Kidney epithelial cell (primary cell): ENCODE data around the gene ACTR1B. TPM values are rescaled to one million over a fixed set of nuclear protein-coding genes. Genes with fewer than 3 reads are reported as not detected.

Source experiments
- DNase-seq: peaks from one replicate; pipeline ENCODE4 v3.0.0-alpha.2; 2010; ENCODE audit warnings: low read depth
- H3K27me3 ChIP-seq: 2 replicates; pipeline ENCODE4 v1.6.0; 2011; ENCODE audit warnings: low read length; ENCODE audit not compliant: control insufficient read depth, insufficient read depth
- H3K36me3 ChIP-seq: 2 replicates; pipeline ENCODE4 v1.5.1; 2011; ENCODE audit warnings: low read length; ENCODE audit not compliant: control insufficient read depth, insufficient read depth
- H3K4me3 ChIP-seq: 2 replicates; pipeline ENCODE4 v1.5.1; 2011; ENCODE audit warnings: low read depth, mild to moderate bottlenecking, control low read depth, low read length
- total RNA-seq: library from RNA; depleted of rRNA; stranded (reverse); fragments of >200 nt; gene quantifications from 2 replicates; pipeline ENCODE4 v1.2.3, GENCODE V29; 2015
- TF ChIP-seq, protein P1 (sequence below): IDR thresholded peaks from 2 replicates; pipeline ENCODE4 v1.5.1; 2011; ENCODE audit warnings: mild to moderate bottlenecking, moderate library complexity, low read length, control low read depth, inconsistent platforms; ENCODE audit not compliant: insufficient read depth, poor library complexity, severe bottlenecking

ACTR1B gene
- total RNA-seq, 1 donor from 2014 or later, result 50.3 TPM

DNA sequence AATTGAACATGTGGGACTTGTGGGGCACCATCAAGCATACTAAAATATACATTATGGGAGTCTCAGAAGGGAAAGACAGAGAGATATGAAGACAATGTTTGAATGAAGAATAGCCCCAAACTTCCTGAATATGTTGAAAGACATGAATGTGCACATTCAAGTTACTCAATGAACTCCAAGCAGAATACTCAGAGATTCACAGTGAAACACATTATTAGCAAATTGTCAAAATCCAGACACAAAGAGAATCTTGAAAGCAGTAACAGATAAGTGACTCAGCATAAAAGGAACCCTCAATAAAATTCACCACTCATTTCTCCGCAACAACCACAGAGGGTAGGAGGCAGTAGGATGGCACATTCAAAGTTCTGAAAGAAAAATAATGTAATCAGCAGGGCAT lies 14.5 kb upstream of the ACTR1B start:
- H3K27me3 ChIP-seq, result no peaks in the 10 kb centered on the region
- H3K36me3 ChIP-seq, result no peaks in the 10 kb centered on the region
- H3K4me3 ChIP-seq, result no peak overlapping the region
- TF ChIP-seq, protein P1, sequence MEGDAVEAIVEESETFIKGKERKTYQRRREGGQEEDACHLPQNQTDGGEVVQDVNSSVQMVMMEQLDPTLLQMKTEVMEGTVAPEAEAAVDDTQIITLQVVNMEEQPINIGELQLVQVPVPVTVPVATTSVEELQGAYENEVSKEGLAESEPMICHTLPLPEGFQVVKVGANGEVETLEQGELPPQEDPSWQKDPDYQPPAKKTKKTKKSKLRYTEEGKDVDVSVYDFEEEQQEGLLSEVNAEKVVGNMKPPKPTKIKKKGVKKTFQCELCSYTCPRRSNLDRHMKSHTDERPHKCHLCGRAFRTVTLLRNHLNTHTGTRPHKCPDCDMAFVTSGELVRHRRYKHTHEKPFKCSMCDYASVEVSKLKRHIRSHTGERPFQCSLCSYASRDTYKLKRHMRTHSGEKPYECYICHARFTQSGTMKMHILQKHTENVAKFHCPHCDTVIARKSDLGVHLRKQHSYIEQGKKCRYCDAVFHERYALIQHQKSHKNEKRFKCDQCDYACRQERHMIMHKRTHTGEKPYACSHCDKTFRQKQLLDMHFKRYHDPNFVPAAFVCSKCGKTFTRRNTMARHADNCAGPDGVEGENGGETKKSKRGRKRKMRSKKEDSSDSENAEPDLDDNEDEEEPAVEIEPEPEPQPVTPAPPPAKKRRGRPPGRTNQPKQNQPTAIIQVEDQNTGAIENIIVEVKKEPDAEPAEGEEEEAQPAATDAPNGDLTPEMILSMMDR, result no peak
- DNase-seq, result no peak

- TF ChIP-seq, protein P1, result no peak
- H3K36me3 ChIP-seq, result no peaks in the 10 kb centered on the region
- DNase-seq, result no peak
- H3K27me3 ChIP-seq, result no peaks in the 10 kb centered on the region
- no peak overlapping the region for H3K4me3 ChIP-seq
Observed at GRCh38 chr2:97677480-97677879, 13.6 kb upstream of the ACTR1B start.

- no peak overlapping the region for H3K4me3 ChIP-seq
- TF ChIP-seq, protein P1, result no peak
- DNase-seq, result no peak
- no peaks in the 10 kb centered on the region for H3K27me3 ChIP-seq
- H3K36me3 ChIP-seq, result no peaks in the 10 kb centered on the region
Observed at GRCh38 chr2:97676620-97677019, 12.8 kb upstream of the ACTR1B start.

- no peak overlapping the region for H3K4me3 ChIP-seq
- TF ChIP-seq, protein P1, result no peak
- H3K27me3 ChIP-seq, result no peaks in the 10 kb centered on the region
- no peak for DNase-seq
- no peaks in the 10 kb centered on the region for H3K36me3 ChIP-seq
Observed at GRCh38 chr2:97675430-97676113, 11.7 kb upstream of the ACTR1B start.

- H3K4me3 ChIP-seq, result no peak overlapping the region
- TF ChIP-seq, protein P1, result no peak
Observed at GRCh38 chr2:97673915-97674283, 10.1 kb upstream of the ACTR1B start.

More at GRCh38 chr2:97673915-97674283, 10.1 kb upstream of the ACTR1B start:
- no peak for DNase-seq
- Histone ChIP-seq H3K36me3 (no peaks in the 10 kb centered on the region), H3K27me3 (no peaks in the 10 kb centered on the region)
